Activated CD8-positive, alpha-beta memory T cell treated with anti-CD3 and anti-CD28 coated beads for 1 hour (primary cell): ENCODE data around the gene CFAP43.
"Not testable (repeated sequence)": the region's sequence is repeated elsewhere in the genome, so short reads cannot be mapped to it uniquely, and the experiment has no call there.

Experiments used
- DNase-seq, 2 donors: peaks; one replicate each; pipeline ENCODE4 v3.0.0-alpha.2; 2020; ENCODE audit warnings: low read depth in 1 of 2; ENCODE audit errors: extremely low read depth in 1 of 2

CFAP43 gene

GRCh38 chr10:104258209-104258608 lies 26.0 kb upstream of the CFAP43 start:
- no peak for DNase-seq

GRCh38 chr10:104257235-104257634 lies 25.1 kb upstream of the CFAP43 start:
- no peak for DNase-seq

GRCh38 chr10:104256335-104256961 lies 24.3 kb upstream of the CFAP43 start:
- DNase-seq, result no peak

- DNase-seq, result no peak
These were observed 23.3 kb upstream of the CFAP43 start for GRCh38 chr10:104255311-104255981.

GRCh38 chr10:104254493-104255310 lies 22.5 kb upstream of the CFAP43 start, which contains the start of gene GSTO1:
TSS of gene GSTO1 (plus strand) at chr10:104254892. CDS start at chr10:104254929, 37 bp downstream.
- peak in 1 of 2 donors; percentile 30 for DNase-seq

GRCh38 chr10:104253606-104254410 lies 21.6 kb upstream of the CFAP43 start:
- DNase-seq, result no peak

GRCh38 chr10:104253106-104253505 lies 20.9 kb upstream of the CFAP43 start:
- DNase-seq, result no peak

- no peak for DNase-seq
These were observed 20.2 kb upstream of the CFAP43 start for GRCh38 chr10:104252368-104252767.

- no peak for DNase-seq
These were observed 19.3 kb upstream of the CFAP43 start for GRCh38 chr10:104251443-104251842.

GRCh38 chr10:104250371-104250770 lies 18.2 kb upstream of the CFAP43 start:
- DNase-seq, result no peak

- not testable (repeated sequence) for DNase-seq
These were observed 16.8 kb upstream of the CFAP43 start for GRCh38 chr10:104248931-104249330.

- no peak for DNase-seq
These were observed 15.5 kb upstream of the CFAP43 start for GRCh38 chr10:104247513-104248146.

- DNase-seq, result no peak
These were observed 14.8 kb upstream of the CFAP43 start for GRCh38 chr10:104246976-104247375.

- no peak for DNase-seq
These were observed 13.0 kb upstream of the CFAP43 start for GRCh38 chr10:104245066-104245632.

GRCh38 chr10:104243512-104243911 lies 11.3 kb upstream of the CFAP43 start:
- no peak for DNase-seq

- DNase-seq, result not testable (repeated sequence)
These were observed 10.8 kb upstream of the CFAP43 start for GRCh38 chr10:104243009-104243408.

- DNase-seq, result no peak
These were observed 10.4 kb upstream of the CFAP43 start for GRCh38 chr10:104242545-104242944.

- no peak for DNase-seq
These were observed 7.9 kb upstream of the CFAP43 start for GRCh38 chr10:104240078-104240477.

- DNase-seq, result no peak
These were observed 3.6 kb upstream of the CFAP43 start for GRCh38 chr10:104235801-104236200.

GRCh38 chr10:104234934-104235333 lies 2.8 kb upstream of the CFAP43 start:
- DNase-seq, result no peak
